GM12801 (cell line): ENCODE measurements around the gene CCDC33.

ENCODE experiments used
- TF ChIP-seq, protein P1 (sequence below): IDR thresholded peaks from one replicate; pipeline ENCODE4 v1.5.1; 2011; ENCODE audit warnings: control low read depth; ENCODE audit not compliant: insufficient read length; ENCODE audit errors: extremely low read depth

Gene CCDC33

DNA sequence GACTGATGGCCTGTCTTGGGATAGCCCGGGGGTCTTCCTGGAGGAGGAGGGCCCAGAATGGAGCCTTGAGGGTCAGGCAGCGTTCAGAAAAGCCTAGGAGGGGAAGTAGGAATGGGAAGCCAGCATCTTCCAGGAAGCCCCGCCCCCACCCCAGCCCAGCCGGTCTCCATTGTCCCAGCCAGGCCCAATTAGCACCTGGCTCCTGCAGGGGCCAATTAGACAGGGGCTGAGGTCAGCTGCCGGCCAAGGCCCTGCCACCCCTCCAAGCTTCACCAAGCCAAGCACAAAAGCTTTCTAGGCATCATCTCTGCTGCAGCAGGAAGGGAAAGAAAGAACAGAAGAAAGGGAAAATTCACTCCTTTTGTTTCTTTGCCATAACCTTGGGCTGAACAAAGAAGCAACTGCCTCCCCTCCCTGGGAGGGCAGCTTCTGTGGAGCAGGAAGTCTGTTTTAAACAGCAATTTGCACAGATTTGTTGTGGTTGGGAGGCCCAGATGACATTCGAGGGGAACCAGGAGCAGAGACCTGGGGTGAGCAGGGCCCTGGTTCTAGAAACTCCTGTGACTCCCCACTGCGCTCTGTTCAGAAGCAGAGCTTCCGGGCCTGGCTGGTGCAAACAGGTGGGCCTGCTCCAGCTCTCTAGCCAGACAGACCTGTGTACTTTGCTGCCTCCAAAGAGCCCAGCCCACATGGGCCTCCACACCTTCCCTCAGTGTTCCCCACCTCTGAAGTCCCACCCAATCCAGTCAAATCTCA is 83.6 kb downstream of the CCDC33 start:
- TF ChIP-seq, protein P1, sequence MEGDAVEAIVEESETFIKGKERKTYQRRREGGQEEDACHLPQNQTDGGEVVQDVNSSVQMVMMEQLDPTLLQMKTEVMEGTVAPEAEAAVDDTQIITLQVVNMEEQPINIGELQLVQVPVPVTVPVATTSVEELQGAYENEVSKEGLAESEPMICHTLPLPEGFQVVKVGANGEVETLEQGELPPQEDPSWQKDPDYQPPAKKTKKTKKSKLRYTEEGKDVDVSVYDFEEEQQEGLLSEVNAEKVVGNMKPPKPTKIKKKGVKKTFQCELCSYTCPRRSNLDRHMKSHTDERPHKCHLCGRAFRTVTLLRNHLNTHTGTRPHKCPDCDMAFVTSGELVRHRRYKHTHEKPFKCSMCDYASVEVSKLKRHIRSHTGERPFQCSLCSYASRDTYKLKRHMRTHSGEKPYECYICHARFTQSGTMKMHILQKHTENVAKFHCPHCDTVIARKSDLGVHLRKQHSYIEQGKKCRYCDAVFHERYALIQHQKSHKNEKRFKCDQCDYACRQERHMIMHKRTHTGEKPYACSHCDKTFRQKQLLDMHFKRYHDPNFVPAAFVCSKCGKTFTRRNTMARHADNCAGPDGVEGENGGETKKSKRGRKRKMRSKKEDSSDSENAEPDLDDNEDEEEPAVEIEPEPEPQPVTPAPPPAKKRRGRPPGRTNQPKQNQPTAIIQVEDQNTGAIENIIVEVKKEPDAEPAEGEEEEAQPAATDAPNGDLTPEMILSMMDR, result no peak

GRCh38 chr15:74320352-74321247 is 84.5 kb downstream of the CCDC33 start:
- TF ChIP-seq, protein P1, result no peak

DNA sequence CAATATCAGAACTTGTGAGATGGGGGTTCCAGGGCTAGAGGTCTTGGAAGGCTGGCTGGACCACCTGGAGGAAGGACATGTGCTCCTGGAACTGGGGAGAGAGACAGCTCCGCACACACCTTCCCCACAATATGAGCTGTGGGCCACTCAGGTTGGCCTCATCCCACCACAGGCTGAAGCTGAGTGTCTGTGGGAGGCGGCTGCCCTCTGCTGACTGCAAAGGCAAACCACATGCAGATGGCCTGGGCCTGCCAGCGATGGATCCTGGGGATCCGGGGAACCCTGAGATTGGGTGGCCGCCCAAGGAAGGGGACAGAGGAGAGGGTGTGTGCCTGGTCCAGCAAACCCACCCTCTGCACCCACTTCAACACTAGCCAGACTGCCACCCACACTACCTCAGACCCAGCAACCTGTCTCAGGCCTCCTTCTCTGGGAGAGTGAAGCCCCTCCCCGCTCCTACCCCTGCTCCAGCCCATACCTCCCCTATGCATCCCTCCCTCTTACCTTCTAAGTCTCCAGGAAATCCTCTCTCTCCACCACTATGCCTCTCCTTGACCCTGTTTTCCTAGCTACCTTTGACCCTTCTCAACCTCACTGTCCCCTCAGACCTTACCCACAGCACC is 86.5 kb downstream of the CCDC33 start:
- TF ChIP-seq, protein P1, result no peak

DNA sequence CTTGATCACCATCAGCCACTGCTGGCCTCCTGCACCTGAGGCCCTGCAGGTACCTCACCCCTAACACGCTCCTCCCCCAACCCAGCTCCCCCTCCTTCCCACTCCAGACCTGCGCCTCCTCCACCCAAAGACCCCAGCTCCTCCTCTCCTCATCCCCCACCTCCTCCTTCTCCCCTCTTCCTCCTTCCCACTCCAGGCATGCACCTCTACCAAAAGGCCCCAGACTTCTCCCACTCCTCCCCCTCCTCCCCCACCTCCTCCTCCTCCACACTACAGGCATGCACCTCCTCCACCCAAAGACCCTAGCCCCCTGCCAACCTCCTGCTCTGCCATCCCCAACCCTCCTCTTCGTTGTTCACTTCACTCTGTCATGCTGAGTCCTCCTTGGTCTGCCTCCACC is 88.6 kb downstream of the CCDC33 start:
- TF ChIP-seq, protein P1, result no peak

DNA sequence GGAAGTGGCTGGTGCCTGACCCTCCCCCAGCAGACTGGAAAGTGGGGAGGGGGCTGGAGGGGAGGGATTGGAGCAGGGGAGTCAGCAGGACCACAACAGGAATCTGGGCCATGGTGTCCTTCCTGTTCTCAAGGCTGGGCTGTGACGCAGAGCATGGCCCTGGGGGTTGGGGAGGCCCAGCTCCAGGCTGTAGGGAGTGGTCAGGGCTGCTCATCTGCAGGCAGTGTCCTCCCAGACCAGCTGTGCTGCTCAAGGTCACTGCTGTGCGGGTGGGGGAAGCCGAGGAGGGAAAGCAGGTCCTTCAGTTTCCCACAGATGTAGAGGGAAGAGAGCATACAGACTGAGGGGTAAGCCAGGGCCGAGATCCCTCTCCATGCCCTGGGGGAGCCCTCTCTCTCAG is 90.6 kb downstream of the CCDC33 start:
- TF ChIP-seq, protein P1, result no peak

DNA sequence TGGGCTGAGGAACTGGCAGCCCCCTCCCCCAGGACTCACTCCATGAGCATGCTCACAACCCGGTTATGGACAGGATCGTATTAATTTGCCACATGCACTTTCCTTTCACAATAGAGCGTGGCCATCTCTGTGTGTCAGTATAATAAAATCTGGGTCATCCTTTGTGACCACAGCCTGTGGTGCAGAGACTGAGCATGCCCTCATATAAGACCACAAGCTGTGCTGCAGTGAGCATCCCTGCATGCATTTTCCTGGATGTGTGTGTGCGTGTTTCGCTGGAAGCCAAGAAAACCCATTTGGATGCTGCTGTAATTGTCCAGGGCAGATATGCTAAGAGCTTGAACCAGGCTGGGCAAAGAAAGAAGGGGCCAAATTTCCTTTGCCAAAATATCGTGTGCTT is 91.6 kb downstream of the CCDC33 start:
- TF ChIP-seq, protein P1, result no peak
